ENCODE measurements around the gene MAP2K6. TPM values are rescaled to one million over a fixed set of nuclear protein-coding genes. Genes with fewer than 3 reads are reported as not detected.

Gene MAP2K6
- total and polyA plus RNA-seq, 2 of the 8 experiments (the other 6 are each of a cell fraction or from before 2014, with no cell fraction given), result 11.0 to 44.1 TPM

DNA sequence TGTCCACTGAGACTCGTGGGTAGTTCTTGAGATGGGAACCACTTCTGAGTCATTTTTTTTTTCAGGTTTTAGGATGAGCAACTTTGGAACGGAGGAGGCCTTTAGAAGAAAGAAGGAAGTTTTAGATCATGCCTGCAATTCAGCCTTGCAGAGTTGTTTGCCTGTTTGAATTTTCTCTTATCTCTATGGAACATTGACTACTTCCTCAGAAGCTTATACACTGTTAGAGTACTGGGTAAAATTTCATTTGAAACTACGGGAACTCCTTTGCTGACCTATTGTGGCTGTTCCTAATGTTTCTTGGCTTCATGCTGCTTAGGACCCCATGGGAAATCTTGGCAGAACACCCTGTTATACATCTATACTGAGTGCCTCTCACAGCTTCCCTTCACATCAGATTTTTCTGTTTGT is 70.8 kb downstream of the MAP2K6 start:
- Histone ChIP-seq H3K4me1 (replicated peaks in 1 of 4; ENCODE audit: control insufficient read depth in 3 of 4, insufficient read depth in 4 of 4, low read length in 3 of 4) (no peaks in the 10 kb centered on the region; a peak in 1 of 7 replicates), H3K4ac (replicated peaks; ENCODE audit: insufficient read length, low read depth, low read length) (no peak overlapping the region), H3K36me3 (ENCODE audit: control insufficient read depth in 2 of 4, insufficient read depth in 4 of 4, low read length in 3 of 4) (no peaks in the 10 kb centered on the region), H3K27ac (ENCODE audit: low read depth, low read length) (no peak overlapping the region), H3K23me2 (ENCODE audit: low read depth, low read length) (no peaks in the 10 kb centered on the region), H3K23ac (ENCODE audit: insufficient read length) (no peak overlapping the region), H4K91ac (replicated peaks; ENCODE audit: insufficient read length, low read length) (no peak overlapping the region), H3K4me3 (ENCODE audit: extremely low read depth in 1 of 4, insufficient read depth in 2 of 4, low read depth in 3 of 4, low read length in 4 of 4) (no peak overlapping the region), H4K8ac (ENCODE audit: extremely low read depth, insufficient read depth, low read length) (no peak overlapping the region), H2BK20ac (ENCODE audit: low read length) (no peak overlapping the region), H2BK120ac (replicated peaks; ENCODE audit: low read depth, low read length) (no peak overlapping the region), H2BK5ac (ENCODE audit: low read depth, low read length) (no peak overlapping the region), H3K9me3 (ENCODE audit: insufficient read depth in 2 of 2, low read depth in 1 of 2, low read length in 1 of 2) (no peaks in the 10 kb centered on the region), H2BK12ac (ENCODE audit: low read depth, low read length) (no peak overlapping the region), H3K79me1 (ENCODE audit: low read depth, low read length) (no peaks in the 10 kb centered on the region), H4K5ac (ENCODE audit: insufficient read length, low read depth, low read length) (no peak overlapping the region), H3K4me2 (ENCODE audit: insufficient read depth in 1 of 2, low read depth in 2 of 2, low read length in 2 of 2) (no peak overlapping the region), H3K27me3 (replicated peaks in 1 of 4; ENCODE audit: control insufficient read depth in 3 of 4, extremely low read depth in 1 of 4, insufficient read depth in 3 of 4, low read length in 3 of 4) (no peaks in the 10 kb centered on the region), H4K20me1 (replicated peaks in 1 of 2; ENCODE audit: control insufficient read depth in 1 of 2, insufficient read depth in 2 of 2, low read length in 2 of 2) (peaks cover 0 to 2% of the 10 kb centered on the region in 2 experiments), H3K56ac (replicated peaks; ENCODE audit: insufficient read length, low read depth, low read length) (no peak overlapping the region), H3K79me2 (ENCODE audit: control insufficient read depth in 1 of 2, insufficient read depth in 2 of 2, low read length in 2 of 2) (no peaks in the 10 kb centered on the region), H3K14ac (ENCODE audit: insufficient read length) (no peak overlapping the region), H3K18ac (ENCODE audit: extremely low read depth, low read length) (no peak overlapping the region), H2BK15ac (ENCODE audit: low read length) (no peak overlapping the region), H3K9ac (replicated peaks in 1 of 4; ENCODE audit: extremely low read depth in 1 of 4, low read depth in 3 of 4, low read length in 3 of 4) (no peak overlapping the region), H2AK5ac (ENCODE audit: low read depth, low read length) (no peak overlapping the region), H2AFZ (ENCODE audit: low read length) (no peak overlapping the region)
- ChIA-PET POLR2A (ENCODE audit: partially characterized antibody) (interaction anchor here (1.4 kb wide), 1 partner anchor 19 kb away, joined by 3 read pairs; no protein-coding TSS in a partner anchor), CTCF (ENCODE audit: partially characterized antibody) (interaction anchor here (0.6 to 0.7 kb wide), 3 partner anchors 15 to 753 kb away, joined by 3 read pairs; no protein-coding TSS in a partner anchor)
- 81% methylated on average over 3 of the region's 3 CpGs; no CpG with 5 or more reads in 1 of the 2 experiments for WGBS, 2 experiments (ENCODE audit: extremely low coverage in 1 of 2, insufficient coverage in 1 of 2, insufficient read length in 1 of 2, insufficient replicate concordance in 2 of 2, low coverage in 1 of 2, low lambda C conversion rate in 2 of 2, missing lambda C conversion rate in 1 of 2)
- DNase-seq (ENCODE audit: low read depth in 1 of 2, low spot score in 2 of 2) (no peak), FAIRE-seq (no peak)
- TF ChIP-seq, protein P1, sequence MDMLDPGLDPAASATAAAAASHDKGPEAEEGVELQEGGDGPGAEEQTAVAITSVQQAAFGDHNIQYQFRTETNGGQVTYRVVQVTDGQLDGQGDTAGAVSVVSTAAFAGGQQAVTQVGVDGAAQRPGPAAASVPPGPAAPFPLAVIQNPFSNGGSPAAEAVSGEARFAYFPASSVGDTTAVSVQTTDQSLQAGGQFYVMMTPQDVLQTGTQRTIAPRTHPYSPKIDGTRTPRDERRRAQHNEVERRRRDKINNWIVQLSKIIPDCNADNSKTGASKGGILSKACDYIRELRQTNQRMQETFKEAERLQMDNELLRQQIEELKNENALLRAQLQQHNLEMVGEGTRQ (IDR thresholded peaks at IDR 0.05; ENCODE audit: low read length), result no peak
- no peak for TF ChIP-seq CTBP2 (IDR thresholded peaks at IDR 0.05; ENCODE audit: borderline replicate concordance, insufficient read depth, insufficient read length, low read length)
- TF ChIP-seq RXRA (IDR thresholded peaks at IDR 0.05; ENCODE audit: insufficient read depth, low read depth, low read length), result no peak
- no peak for TF ChIP-seq NRF1 (IDR thresholded peaks at IDR 0.05; ENCODE audit: low read depth, low read length)
- TF ChIP-seq MAFK (IDR thresholded peaks at IDR 0.05; ENCODE audit: low read depth, low read length), result no peak
- no peak for TF ChIP-seq POU5F1 (IDR thresholded peaks at IDR 0.05; ENCODE audit: low read depth, low read length)
- TF ChIP-seq SP4 (IDR thresholded peaks at IDR 0.05; ENCODE audit: low read length), result no peak
- TF ChIP-seq BCL11A (IDR thresholded peaks at IDR 0.05; ENCODE audit: low read depth in 2 of 2, low read length in 2 of 2), result no peak
- TF ChIP-seq, protein P2, sequence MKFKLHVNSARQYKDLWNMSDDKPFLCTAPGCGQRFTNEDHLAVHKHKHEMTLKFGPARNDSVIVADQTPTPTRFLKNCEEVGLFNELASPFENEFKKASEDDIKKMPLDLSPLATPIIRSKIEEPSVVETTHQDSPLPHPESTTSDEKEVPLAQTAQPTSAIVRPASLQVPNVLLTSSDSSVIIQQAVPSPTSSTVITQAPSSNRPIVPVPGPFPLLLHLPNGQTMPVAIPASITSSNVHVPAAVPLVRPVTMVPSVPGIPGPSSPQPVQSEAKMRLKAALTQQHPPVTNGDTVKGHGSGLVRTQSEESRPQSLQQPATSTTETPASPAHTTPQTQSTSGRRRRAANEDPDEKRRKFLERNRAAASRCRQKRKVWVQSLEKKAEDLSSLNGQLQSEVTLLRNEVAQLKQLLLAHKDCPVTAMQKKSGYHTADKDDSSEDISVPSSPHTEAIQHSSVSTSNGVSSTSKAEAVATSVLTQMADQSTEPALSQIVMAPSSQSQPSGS (IDR thresholded peaks at IDR 0.05; ENCODE audit: low read length), result no peak
- no peak for TF ChIP-seq KDM4A (IDR thresholded peaks at IDR 0.05; ENCODE audit: low read depth, low read length, severe bottlenecking)
- no peak for TF ChIP-seq JUN (IDR thresholded peaks at IDR 0.05; ENCODE audit: low read depth, low read length)
- no peak for TF ChIP-seq CBX5 (IDR thresholded peaks at IDR 0.05; ENCODE audit: low read depth, low read length)

Measured in H1 (cell line).